HG03064 (cell line): ENCODE measurements around the gene MYBBP1A.
"Not testable (repeated sequence)": the region's sequence is repeated elsewhere in the genome, so short reads cannot be mapped to it uniquely, and the experiment has no call there.

Source experiments
- ATAC-seq: cut with Tn5 transposase; IDR thresholded peaks from one replicate; pipeline ENCODE4 v1.9.1; 2021; ENCODE audit warnings: low read depth; ENCODE audit not compliant: unreplicated experiment

MYBBP1A gene

GRCh38 chr17:4590981-4591453, 35.8 kb upstream of the MYBBP1A start:
- no peak for ATAC-seq

- not testable (repeated sequence) for ATAC-seq
These were observed 34.9 kb upstream of the MYBBP1A start for GRCh38 chr17:4590042-4590441.

- no peak for ATAC-seq
These were observed 33.9 kb upstream of the MYBBP1A start for GRCh38 chr17:4588898-4589625.

GRCh38 chr17:4588391-4588790, 33.2 kb upstream of the MYBBP1A start:
- no peak for ATAC-seq

- no peak for ATAC-seq
These were observed 32.6 kb upstream of the MYBBP1A start for GRCh38 chr17:4587803-4588202.

- ATAC-seq = no peak
These were observed 32.0 kb upstream of the MYBBP1A start for GRCh38 chr17:4587195-4587594.

GRCh38 chr17:4586043-4586442, 30.9 kb upstream of the MYBBP1A start:
- ATAC-seq = no peak

- no peak for ATAC-seq
These were observed 30.4 kb upstream of the MYBBP1A start for GRCh38 chr17:4585638-4585994.

- no peak for ATAC-seq
These were observed 29.9 kb upstream of the MYBBP1A start for GRCh38 chr17:4584917-4585637.

GRCh38 chr17:4584101-4584916, 29.1 kb upstream of the MYBBP1A start, which contains the start of gene SMTNL2:
Gene SMTNL2 (plus strand): TSS chr17:4584529. CDS start chr17:4584606, 77 bp downstream.
- ATAC-seq = no peak

- ATAC-seq = no peak
These were observed 28.6 kb upstream of the MYBBP1A start for GRCh38 chr17:4583782-4584100.

- no peak for ATAC-seq
These were observed 28.0 kb upstream of the MYBBP1A start for GRCh38 chr17:4583206-4583605.

GRCh38 chr17:4582691-4583090, 27.5 kb upstream of the MYBBP1A start:
- ATAC-seq = no peak

GRCh38 chr17:4582101-4582501, 26.9 kb upstream of the MYBBP1A start:
- no peak for ATAC-seq

GRCh38 chr17:4580291-4580690, 25.1 kb upstream of the MYBBP1A start:
- ATAC-seq = no peak

GRCh38 chr17:4579678-4580077, 24.5 kb upstream of the MYBBP1A start:
- no peak for ATAC-seq

- not testable (repeated sequence) for ATAC-seq
These were observed 23.2 kb upstream of the MYBBP1A start for GRCh38 chr17:4578349-4578748.

GRCh38 chr17:4577386-4577993, 22.3 kb upstream of the MYBBP1A start:
- no peak for ATAC-seq

- no peak for ATAC-seq
These were observed 21.6 kb upstream of the MYBBP1A start for GRCh38 chr17:4576729-4577322.

- no peak for ATAC-seq
These were observed 21.0 kb upstream of the MYBBP1A start for GRCh38 chr17:4576161-4576558.
